BLaER1 (cell line): ENCODE data around the gene PIPOX.

ENCODE experiments used
- H3K27ac ChIP-seq: shearing (Covaris generic); formaldehyde crosslinking; 2 replicates; pipeline ENCODE4 v1.8.1; 2022
- H3K27me3 ChIP-seq: shearing (Covaris generic); formaldehyde crosslinking; 2 replicates; pipeline ENCODE4 v1.8.1; 2022
- H3K36me3 ChIP-seq: shearing (Covaris generic); formaldehyde crosslinking; 2 replicates; pipeline ENCODE4 v1.8.1; 2022
- H3K4me1 ChIP-seq: shearing (Covaris generic); formaldehyde crosslinking; 2 replicates; pipeline ENCODE4 v1.8.1; 2022
- H3K4me2 ChIP-seq: shearing (Covaris generic); formaldehyde crosslinking; 2 replicates; pipeline ENCODE4 v1.8.1; 2022
- H3K4me3 ChIP-seq: shearing (Covaris generic); formaldehyde crosslinking; 2 replicates; pipeline ENCODE4 v1.8.1; 2022
- H3K9ac ChIP-seq: shearing (Covaris generic); formaldehyde crosslinking; 2 replicates; pipeline ENCODE4 v1.8.1; 2022
- H3K9me3 ChIP-seq: shearing (Covaris generic); formaldehyde crosslinking; 2 replicates; pipeline ENCODE4 v1.8.1; 2022
- H4K20me1 ChIP-seq: shearing (Covaris generic); formaldehyde crosslinking; 2 replicates; pipeline ENCODE4 v1.8.1; 2022
- Cebpa-rat ChIP-seq: shearing (Covaris generic); IDR thresholded peaks from 2 replicates; pipeline ENCODE4 v1.8.1; 2022

Gene PIPOX

DNA sequence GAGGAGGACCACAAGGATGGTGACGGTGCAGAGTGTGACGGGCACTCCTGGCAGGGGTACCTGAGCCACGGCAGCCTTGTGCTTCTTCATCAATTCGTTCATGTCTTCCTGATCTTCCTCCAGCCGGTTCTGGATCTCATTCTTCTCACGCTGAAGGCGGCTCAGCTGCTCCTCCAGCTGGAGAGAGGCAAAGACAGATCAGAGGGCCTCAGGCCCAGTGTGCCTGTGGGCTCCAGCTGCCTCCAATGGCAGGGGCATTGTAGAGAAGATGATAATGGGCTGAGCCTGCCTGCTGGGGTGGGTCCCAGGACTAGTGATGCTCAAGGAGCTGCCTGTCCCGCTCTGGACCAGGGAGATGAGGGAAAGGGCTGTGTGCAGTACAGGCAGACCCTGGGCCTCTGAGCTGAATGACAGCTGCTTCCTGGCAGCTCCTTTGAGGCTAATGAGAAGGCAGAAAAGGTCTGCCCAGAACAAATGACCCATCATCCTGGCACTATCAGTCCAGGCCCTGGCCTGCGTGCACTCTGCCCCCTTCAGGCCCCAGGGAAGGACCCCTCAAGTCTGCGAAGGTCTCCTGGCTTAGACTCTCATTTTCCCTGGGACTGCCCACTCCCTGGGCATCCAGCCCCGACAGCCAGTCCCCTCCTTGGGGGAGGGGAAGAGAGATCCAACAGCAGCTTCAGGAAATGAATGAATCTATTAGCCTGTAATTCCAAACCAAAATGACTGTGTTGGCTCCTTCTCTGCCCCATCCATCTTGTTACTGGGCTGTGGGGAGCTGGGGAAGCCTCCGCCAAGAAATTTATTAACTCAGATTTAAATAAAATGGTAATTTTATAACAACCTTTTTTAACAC is 48.0 kb downstream of the PIPOX start:
- TF ChIP-seq Cebpa-rat = no peak
- H3K4me3 ChIP-seq = no peak overlapping the region
- H3K36me3 ChIP-seq = peaks cover 100% of the 10 kb centered on the region
- H3K9me3 ChIP-seq = no peaks in the 10 kb centered on the region
- H3K4me2 ChIP-seq = peak overlapping the region; percentile 34; the same call in 1 of the 2 replicates
- H3K4me1 ChIP-seq = peaks cover 81% of the 10 kb centered on the region
- H3K9ac ChIP-seq = peak overlapping the region; percentile 7
- H3K27ac ChIP-seq = 0 out of 2 replicates have a peak overlapping the region, but pooled peaks have one; percentile 64
- no peaks in the 10 kb centered on the region for H3K27me3 ChIP-seq
- peaks cover 100% of the 10 kb centered on the region for H4K20me1 ChIP-seq

DNA sequence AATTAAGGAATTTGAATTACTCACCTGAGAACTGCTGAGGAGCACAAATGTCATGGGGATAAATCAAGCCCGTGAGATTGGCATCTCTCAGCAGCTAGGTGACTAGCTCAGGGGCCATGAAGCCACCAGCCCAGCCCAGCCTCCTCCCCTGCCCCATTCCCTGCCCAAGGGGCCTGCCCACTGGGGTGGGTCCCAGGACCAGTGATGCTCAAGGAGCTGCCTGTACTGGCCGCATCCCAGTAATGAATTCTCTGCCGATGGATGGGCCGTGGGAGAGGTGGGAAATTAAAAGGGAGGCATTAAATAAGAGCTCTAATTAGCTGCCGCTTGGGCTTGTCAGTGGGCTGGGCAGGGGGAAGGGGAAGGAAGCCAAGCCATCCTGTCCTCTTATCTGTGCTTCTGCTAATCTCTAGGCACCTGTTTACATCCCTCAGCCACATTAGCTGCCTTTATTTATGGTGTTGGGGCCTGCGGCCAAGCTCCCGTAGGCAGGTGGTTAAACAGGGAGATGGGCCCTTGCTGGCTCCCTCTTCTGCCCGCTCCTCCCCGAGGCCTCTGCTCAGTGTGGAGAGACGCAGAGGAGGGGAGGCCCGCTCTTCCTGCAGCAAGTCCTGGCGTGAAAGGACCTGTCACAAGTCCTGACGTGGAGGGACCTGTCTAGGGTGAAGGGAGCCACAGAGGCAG is 48.8 kb downstream of the PIPOX start:
- peaks cover 100% of the 10 kb centered on the region for H3K36me3 ChIP-seq
- TF ChIP-seq Cebpa-rat = no peak
- H4K20me1 ChIP-seq = peaks cover 100% of the 10 kb centered on the region
- peak overlapping the region; percentile 53; the same call in 1 of the 2 replicates for H3K9ac ChIP-seq
- no peaks in the 10 kb centered on the region for H3K9me3 ChIP-seq
- no peak overlapping the region for H3K4me3 ChIP-seq
- H3K4me2 ChIP-seq = peak overlapping the region; percentile 24; the same call in 1 of the 2 replicates
- H3K27ac ChIP-seq = peak overlapping the region; percentile 30; the same call in 1 of the 2 replicates
- H3K4me1 ChIP-seq = peaks cover 74% of the 10 kb centered on the region
- H3K27me3 ChIP-seq = no peaks in the 10 kb centered on the region

DNA sequence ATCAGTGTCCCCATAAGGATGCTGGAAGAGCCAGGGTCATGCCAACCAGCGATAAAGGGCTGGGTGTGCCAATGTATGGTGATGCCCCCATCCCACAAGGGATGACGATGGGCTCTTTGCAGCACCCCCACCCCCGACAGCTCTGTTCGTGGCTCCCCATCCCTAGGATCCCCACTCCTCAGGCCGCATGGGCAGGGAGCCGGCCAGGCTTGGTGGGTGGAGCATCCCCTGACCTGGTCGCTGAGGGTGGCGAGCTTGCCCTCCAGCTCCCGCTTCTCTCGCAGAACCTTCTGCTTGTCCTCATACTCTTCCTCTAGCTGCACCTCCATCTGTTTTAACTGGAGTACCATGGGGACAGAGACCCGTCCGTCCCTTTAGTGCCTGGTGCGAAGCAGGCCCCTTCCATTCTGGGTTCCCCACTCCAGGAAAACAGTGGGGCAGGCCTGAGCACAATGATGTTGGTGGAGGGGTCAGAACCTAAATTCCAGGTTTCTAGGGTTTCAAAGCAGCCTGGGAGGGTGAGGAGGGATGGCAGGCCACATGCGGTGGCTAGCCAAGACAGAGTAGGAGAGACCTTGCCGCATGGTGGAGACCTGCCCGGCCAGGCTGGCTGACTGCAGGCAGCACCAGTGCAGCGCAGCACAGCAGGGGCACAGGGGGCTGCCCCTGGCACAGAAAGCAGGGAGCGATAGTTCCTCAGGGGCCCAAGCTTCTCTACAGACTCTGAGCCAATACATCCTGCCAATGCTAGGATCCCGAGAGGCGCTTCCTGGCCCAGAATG is 50.3 kb downstream of the PIPOX start:
- Histone ChIP-seq H3K9me3 (no peaks in the 10 kb centered on the region), H3K4me1 (peaks cover 58% of the 10 kb centered on the region), H3K4me3 (no peak overlapping the region), H3K27me3 (no peaks in the 10 kb centered on the region), H3K9ac (0 out of 2 replicates have a peak overlapping the region, but pooled peaks have one; percentile 24), H4K20me1 (peaks cover 100% of the 10 kb centered on the region), H3K27ac (0 out of 2 replicates have a peak overlapping the region, but pooled peaks have one; percentile 38), H3K4me2 (no peak overlapping the region), H3K36me3 (peaks cover 100% of the 10 kb centered on the region)
- TF ChIP-seq Cebpa-rat = no peak

DNA sequence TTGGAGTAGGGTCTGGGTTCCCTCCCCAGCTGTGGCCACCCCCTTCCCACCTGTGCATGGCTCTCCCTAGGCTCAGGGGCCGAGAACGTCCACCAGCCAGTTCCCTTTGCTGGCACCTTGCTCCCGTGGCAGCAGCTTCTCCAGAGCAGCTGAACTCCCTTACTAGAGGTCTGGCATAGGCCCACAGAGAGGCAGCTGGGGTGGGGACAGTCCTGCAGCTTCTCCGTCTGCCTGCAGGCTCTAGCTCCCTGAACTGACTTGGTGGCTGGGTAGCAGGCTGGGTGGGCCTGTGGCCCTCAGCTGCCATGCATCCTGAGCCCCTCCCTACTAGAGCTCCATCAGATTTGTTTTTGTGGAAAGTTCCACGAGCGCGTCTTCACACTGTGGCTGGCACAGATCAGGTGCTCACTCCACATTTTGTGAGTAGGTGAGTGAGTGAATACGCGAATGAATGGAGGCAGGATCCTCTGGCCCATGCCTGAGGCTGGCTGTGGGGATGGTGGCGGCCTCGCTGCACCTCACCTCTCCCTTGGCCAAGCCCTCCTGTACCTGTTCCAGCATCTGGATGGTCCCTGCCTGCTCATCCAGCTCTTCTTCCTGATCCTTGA is 51.3 kb downstream of the PIPOX start:
- Histone ChIP-seq H4K20me1 (peaks cover 100% of the 10 kb centered on the region), H3K4me1 (peaks cover 49% of the 10 kb centered on the region), H3K36me3 (peaks cover 100% of the 10 kb centered on the region), H3K4me3 (no peak overlapping the region), H3K27me3 (no peaks in the 10 kb centered on the region), H3K4me2 (no peak overlapping the region), H3K27ac (no peak overlapping the region), H3K9me3 (no peaks in the 10 kb centered on the region), H3K9ac (no peak overlapping the region)
- no peak for TF ChIP-seq Cebpa-rat

DNA sequence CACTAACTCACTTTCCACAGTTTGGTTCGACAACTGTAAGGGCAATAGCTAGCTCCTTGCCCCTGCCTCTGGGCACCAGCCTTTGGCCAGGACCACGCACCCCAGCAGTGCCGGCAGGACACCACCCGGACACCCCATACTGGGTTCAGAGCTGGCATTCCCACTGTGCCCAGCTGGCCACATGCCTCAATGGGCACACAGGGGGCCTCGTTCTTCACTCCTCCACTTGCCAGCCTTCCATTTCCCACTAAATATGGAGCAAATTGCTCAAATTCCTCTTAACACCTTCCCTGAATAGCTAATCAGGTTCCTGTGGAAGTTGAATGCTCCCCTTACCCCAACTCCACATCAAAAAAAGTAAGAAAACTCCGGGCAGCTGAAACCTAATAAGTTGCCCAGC is 52.5 kb downstream of the PIPOX start:
- Histone ChIP-seq H3K4me3 (no peak overlapping the region), H3K27ac (no peak overlapping the region), H3K9me3 (no peaks in the 10 kb centered on the region), H3K4me2 (no peak overlapping the region), H3K4me1 (peaks cover 37% of the 10 kb centered on the region), H3K36me3 (peaks cover 100% of the 10 kb centered on the region), H3K27me3 (no peaks in the 10 kb centered on the region), H4K20me1 (peaks cover 100% of the 10 kb centered on the region), H3K9ac (no peak overlapping the region)
- TF ChIP-seq Cebpa-rat = no peak

DNA sequence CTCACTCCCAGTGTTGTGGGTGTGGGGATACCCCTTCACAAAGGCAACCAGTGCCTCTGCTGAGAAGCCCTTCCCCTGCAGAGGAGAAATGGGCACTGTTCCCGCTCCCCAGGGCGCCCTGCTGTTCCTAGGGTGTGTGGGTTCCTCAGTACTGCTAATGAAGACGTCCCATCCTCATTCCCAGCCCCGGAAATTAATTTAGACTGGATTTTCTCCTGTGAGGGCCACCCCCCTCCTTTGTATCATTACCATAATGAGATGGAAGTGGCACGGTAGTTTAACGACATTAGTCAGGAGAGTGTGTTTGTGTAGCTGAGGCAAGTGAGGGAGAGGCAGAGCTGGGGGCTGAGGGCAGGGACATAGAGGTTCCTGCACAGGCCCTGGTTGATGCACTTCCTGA is 53.2 kb downstream of the PIPOX start:
- no peak overlapping the region for H3K4me2 ChIP-seq
- H3K4me1 ChIP-seq = peaks cover 30% of the 10 kb centered on the region
- no peak overlapping the region for H3K4me3 ChIP-seq
- peaks cover 100% of the 10 kb centered on the region for H4K20me1 ChIP-seq
- TF ChIP-seq Cebpa-rat = no peak
- peaks cover 100% of the 10 kb centered on the region for H3K36me3 ChIP-seq
- no peak overlapping the region for H3K27ac ChIP-seq
- H3K9ac ChIP-seq = no peak overlapping the region
- no peaks in the 10 kb centered on the region for H3K27me3 ChIP-seq
- H3K9me3 ChIP-seq = no peaks in the 10 kb centered on the region

DNA sequence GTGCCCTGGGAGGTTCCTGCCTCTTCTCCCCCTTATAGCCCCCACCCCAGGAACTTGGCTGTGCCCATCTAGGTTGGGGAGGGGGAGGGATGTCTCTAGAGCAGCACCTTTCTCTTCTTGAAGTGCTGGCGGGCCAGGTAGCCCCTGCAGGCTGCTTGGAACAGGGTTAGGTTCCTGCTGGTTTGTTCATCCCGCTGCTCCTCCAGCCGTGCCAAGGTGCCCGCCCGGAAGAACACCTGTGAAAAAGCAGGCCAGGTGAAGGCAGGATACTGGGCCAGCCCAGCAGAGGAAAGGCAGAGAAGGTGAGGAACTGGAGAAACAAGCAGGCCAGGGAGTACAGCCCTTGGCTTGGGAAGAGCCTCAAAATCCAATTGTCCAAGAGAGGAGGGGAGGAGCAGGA is 56.6 kb downstream of the PIPOX start:
- H3K9ac ChIP-seq = no peak overlapping the region
- H3K4me3 ChIP-seq = no peak overlapping the region
- no peaks in the 10 kb centered on the region for H3K27me3 ChIP-seq
- H3K9me3 ChIP-seq = no peaks in the 10 kb centered on the region
- TF ChIP-seq Cebpa-rat = no peak
- H3K4me2 ChIP-seq = no peak overlapping the region
- peaks cover 100% of the 10 kb centered on the region for H4K20me1 ChIP-seq
- peaks cover 100% of the 10 kb centered on the region for H3K36me3 ChIP-seq
- no peaks in the 10 kb centered on the region for H3K4me1 ChIP-seq
- H3K27ac ChIP-seq = no peak overlapping the region

DNA sequence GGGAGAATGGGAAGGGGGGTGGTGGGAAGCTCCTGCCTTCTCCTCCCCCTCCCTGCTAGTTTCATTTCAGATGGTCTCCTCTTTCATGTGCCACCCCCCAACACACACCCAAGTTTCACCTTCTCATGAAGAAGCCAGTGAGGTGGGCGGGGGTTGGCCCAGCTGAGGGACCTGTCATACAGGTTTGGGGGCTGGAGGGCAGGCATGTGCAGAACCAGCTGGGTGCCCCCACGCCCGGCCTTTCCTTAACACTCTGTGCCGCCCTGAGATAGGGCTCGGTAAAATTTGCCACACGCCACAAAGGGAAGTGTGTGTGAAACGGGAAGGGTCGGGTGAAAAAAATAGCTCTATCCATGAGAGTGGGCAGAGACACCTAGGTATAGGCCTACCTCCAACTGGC is 57.4 kb downstream of the PIPOX start:
- TF ChIP-seq Cebpa-rat = no peak
- H3K27ac ChIP-seq = no peak overlapping the region
- peaks cover 100% of the 10 kb centered on the region for H4K20me1 ChIP-seq
- H3K4me2 ChIP-seq = no peak overlapping the region
- no peaks in the 10 kb centered on the region for H3K27me3 ChIP-seq
- H3K4me3 ChIP-seq = no peak overlapping the region
- H3K9ac ChIP-seq = no peak overlapping the region
- peaks cover 100% of the 10 kb centered on the region for H3K36me3 ChIP-seq
- H3K9me3 ChIP-seq = no peaks in the 10 kb centered on the region
- no peaks in the 10 kb centered on the region for H3K4me1 ChIP-seq

DNA sequence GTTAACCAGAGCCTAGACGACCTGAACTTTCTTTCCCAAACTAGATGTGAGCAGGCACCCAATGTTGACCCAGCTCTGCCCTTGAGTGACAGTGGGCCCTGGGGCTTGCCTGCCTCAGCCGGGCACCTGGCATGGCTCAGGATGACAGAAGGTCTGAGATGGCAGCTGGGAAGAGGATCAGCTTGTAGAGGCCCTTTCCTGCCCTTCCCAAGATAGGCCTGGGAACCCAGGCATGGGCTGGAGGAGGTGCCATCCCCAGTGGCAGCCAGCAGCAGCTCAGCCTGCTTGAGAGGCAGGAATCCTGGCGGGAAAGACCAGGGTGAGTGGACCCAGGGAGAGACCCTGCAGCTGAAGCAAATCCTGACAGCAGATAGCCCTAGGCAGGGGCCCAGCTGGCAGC is 59.1 kb downstream of the PIPOX start:
- Histone ChIP-seq H3K9ac (peak overlapping the region; percentile 31; the same call in 1 of the 2 replicates), H3K36me3 (peaks cover 100% of the 10 kb centered on the region)

More for the DNA sequence above, 59.1 kb downstream of the PIPOX start:
- TF ChIP-seq Cebpa-rat = no peak
- peak overlapping the region; percentile 23; the same call in 1 of the 2 replicates for H3K27ac ChIP-seq
- peaks cover 100% of the 10 kb centered on the region for H4K20me1 ChIP-seq
- no peaks in the 10 kb centered on the region for H3K9me3 ChIP-seq
- H3K4me3 ChIP-seq = no peak overlapping the region
- no peak overlapping the region for H3K4me2 ChIP-seq
- no peaks in the 10 kb centered on the region for H3K27me3 ChIP-seq
- peaks cover 2% of the 10 kb centered on the region; the same call in 1 of the 2 replicates for H3K4me1 ChIP-seq
